GM19397 (cell line): ENCODE data around the gene U2AF2.
A peak's percentile ranks its signal among the peaks of the same experiment; 100 is the strongest.

Experiments used
- ATAC-seq: cut with Tn5 transposase; IDR thresholded peaks from one replicate; pipeline ENCODE4 v1.9.1; 2021; ENCODE audit warnings: mild to moderate bottlenecking, moderate library complexity; ENCODE audit not compliant: unreplicated experiment

The U2AF2 gene

GRCh38 chr19:55642153-55643002, 12.5 kb upstream of the U2AF2 start:
- ATAC-seq: no peak

- peak; percentile 27 for ATAC-seq
Measured at GRCh38 chr19:55643003-55643886, 11.6 kb upstream of the U2AF2 start, which contains the start of gene ZNF581. TSS of gene ZNF581 (plus strand) at chr19:55643649. CDS start at chr19:55644572, 923 bp downstream.

GRCh38 chr19:55643887-55644176, 11.0 kb upstream of the U2AF2 start:
- ATAC-seq: no peak

GRCh38 chr19:55644191-55644833, 10.5 kb upstream of the U2AF2 start:
- ATAC-seq: no peak

DNA sequence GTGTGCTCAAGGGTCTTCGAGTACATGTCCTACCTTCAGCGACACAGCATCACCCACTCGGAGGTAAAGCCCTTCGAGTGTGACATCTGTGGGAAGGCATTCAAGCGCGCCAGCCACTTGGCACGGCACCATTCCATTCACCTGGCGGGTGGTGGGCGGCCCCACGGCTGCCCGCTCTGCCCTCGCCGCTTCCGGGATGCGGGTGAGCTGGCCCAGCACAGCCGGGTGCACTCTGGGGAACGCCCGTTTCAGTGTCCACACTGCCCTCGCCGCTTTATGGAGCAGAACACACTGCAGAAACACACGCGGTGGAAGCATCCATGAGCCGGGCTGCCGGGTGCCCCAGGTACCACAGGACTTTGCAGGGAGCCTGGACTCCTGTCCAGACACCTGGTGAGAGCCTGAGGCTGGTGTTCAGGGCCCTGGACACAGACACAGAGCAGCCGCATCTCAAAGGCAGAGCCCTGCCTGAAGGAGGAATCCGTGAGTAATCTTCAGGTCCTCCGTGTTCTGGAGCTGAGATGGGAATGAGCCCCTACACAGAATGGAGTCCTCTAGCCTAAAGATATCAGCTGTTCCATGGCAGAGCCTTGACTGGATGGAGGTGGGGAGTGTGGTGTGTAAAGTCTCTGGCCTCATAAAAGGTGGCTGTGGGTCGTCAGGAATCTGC, 9.9 kb upstream of the U2AF2 start:
- ATAC-seq: no peak

- ATAC-seq: no peak
Measured at GRCh38 chr19:55645512-55645881, 9.3 kb upstream of the U2AF2 start.

DNA sequence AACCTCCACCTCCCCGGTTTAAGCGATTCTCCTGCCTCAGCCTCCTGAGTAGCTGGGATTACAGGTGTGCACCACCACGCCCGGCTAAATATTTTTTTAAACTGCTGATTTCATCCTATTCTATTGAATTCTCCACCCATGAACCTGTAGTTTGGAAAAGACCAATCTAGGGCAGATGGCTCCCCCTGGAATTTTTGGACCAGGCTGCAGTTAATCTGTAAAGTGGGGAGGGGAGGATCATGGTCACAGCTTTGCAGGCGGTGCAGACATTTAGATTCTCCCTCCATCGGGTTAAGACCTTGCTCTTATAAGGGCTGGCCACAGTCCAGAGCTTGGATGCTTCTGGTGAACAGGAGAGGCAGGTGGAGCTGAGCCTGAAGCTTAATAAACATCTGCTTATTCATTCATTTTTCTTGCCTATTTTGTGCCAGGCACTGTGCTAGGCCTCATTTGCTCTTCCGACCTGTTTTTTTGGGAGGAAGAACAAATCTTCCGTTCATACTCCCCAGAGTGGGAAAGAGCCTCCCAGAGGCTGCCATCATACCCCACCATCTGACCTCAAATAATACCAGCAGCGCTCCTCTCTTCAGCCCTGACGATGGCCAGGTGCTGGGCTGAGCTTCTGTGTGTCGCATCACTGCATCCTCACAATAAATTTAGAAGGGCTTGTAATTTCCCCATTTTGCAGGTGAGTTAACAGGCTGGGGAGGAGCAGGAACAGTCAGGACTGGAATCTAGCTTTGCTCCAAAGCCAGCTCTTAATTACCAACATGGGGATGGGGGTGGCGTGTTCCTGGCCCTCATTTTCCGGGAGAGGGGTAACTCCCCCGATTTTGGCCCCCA, 7.7 kb upstream of the U2AF2 start:
- no peak for ATAC-seq

DNA sequence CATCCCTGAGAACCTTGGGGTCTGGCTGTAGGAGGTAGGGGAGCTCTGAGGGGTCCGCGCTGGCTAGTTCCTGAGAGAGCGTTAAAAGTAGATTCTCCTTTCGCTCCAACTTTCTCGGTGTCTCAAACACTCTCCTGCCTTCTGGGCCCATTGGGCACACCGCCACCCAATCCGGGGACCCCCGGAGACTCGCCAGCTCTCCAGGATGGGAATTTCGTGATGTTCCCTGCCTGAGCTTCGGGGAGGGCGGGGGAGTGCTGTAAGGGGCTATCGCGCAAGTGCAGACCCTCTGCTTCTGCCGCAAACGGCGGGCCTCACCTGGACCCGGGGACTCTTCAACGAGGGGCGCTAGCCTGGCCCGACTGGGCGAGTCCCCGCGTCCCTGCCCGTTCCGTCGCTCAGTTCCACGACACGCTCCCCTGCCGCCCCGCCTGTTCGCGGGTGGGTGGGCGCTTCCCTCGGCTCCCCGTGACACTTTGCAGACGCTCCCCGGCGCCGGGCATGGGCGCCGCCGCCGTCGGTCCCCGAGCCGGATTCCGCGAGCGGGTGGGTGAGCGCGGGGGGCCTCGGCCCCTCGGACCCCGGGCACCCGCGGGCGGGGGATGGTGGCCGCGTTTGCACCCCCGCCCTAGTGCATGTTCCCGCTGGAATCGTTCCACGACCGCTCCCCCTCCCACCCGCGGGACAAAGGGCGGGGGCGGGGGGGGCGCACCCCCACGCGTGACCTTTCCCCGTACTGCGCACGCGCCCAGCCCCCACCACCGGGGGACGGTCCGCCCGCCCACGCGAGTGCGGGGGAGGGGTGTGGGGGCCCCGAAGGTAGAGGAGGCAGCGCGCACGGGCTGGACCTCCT, 6.9 kb upstream of the U2AF2 start, which contains the start of gene CCDC106:
Gene CCDC106, plus strand, starts transcription at position 481 of the 853 bp plus-strand sequence. CDS start 835 bp downstream, outside the sequence.
- ATAC-seq: peak; percentile 33

- no peak for ATAC-seq
Measured at GRCh38 chr19:55648585-55649267, 6.1 kb upstream of the U2AF2 start.

GRCh38 chr19:55649268-55650125, 5.3 kb upstream of the U2AF2 start:
- ATAC-seq: no peak

DNA sequence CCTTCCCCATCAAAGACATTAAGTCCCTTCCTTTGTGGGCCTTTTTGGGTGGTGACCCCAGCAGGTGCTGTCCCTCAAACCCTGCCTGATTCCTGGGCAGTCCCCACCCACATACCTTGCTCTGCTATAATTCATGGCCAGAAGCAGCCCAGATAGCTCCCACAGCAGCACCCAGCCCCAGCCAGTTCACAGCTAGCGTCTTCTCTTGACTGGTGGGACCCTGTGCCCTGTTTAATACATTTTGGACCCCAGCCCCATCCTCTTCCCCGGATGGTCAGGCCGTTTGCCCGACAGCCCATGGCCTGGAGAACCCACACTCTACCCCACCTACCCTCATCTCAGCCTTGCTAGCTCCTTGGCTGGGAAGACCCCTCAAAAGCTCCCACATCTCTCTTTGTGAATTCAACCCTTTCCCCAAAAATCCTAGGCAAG, 4.7 kb upstream of the U2AF2 start:
- ATAC-seq: no peak

DNA sequence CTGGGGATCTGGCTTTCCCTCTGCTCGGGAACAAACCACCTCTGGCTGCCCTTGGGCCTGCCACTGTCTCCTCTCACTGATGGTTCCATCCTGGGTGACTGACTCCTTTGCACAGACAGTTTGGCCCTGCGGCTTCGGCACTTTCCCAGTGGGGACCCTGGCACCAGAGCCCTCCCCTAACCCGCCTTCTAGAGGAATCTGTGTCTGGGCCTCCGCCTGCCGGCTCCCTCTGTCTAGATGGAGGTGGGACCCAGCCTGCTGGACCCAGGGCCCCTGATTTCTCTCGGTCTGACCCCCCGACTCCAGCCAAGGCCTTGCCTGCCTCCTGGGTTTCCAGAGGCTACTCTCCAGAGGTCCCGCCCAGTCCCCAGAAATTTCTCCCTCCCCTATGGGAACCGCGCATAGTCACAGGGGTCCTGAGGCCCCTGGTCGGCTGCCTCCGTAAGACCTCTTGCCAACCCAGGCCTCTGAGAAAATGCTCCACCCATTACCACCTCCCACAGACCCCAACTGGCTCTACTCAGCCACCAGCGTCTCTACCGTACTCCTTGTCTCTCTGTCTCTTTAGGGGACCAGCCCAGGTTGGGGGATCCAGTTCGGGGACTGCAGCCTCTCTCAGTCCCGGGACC, 4.1 kb upstream of the U2AF2 start:
- ATAC-seq: no peak

GRCh38 chr19:55651236-55651635, 3.6 kb upstream of the U2AF2 start:
- ATAC-seq: no peak

GRCh38 chr19:55652311-55653128, 2.3 kb upstream of the U2AF2 start:
- ATAC-seq: no peak

DNA sequence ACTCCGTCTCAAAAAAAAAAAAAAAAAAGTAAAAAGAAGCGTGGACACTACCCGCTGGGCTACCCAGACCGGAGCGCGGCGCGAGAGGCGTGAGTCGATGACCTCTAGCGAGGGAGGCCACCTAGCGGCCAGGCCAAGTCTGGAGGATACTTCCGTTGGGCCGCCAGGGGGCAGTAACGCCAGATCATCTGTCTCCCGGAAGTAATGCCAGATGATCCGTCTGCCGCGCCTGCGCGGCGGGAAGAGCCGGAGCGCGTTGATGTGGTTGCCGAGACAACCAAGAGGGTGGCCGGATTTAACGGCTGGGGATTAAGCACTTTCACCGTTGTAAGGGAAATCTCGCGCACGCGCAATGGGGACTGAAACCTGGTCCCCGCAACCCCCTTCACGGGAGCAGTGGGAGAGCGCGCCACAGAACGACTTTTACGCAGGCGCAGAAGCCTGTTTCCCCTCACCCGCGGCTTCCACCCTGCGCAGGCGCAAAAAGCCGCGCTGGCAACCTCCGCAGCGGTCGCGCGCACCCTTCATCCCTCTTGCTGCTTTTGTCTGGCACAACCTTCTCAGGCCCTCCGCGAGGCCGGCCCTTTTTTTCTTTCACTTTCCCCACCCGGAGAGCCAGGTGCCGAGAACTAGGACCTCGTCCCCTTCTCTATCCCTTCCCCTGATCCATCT, 1.0 kb upstream of the U2AF2 start:
- peak; percentile 42 for ATAC-seq
